Activated naive CD8-positive, alpha-beta T cell treated with anti-CD3 and anti-CD28 coated beads for 36 hours (primary cell): ENCODE results near the gene LRRC34. TPM values are rescaled to one million over a fixed set of nuclear protein-coding genes. Genes with fewer than 3 reads are reported as not detected.
A peak's percentile ranks its signal among the peaks of the same experiment; 100 is the strongest.

ENCODE experiments used
- DNase-seq: peaks from one replicate; pipeline ENCODE4 v3.0.0; 2021
- H3K27ac Mint-ChIP-seq: one replicate; pipeline ENCODE4 v1.8.0; 2022; ENCODE audit warnings: mild to moderate bottlenecking, moderate library complexity, mixed read lengths
- H3K27me3 Mint-ChIP-seq: one replicate; pipeline ENCODE4 v1.8.0; 2022; ENCODE audit warnings: mild to moderate bottlenecking, mixed read lengths
- H3K36me3 Mint-ChIP-seq: one replicate; pipeline ENCODE4 v1.8.0; 2021; ENCODE audit warnings: mild to moderate bottlenecking, mixed read lengths
- H3K4me1 Mint-ChIP-seq: one replicate; pipeline ENCODE4 v1.8.0; 2021; ENCODE audit warnings: mixed read lengths
- H3K4me3 Mint-ChIP-seq: one replicate; pipeline ENCODE4 v1.8.0; 2022; ENCODE audit warnings: mild to moderate bottlenecking, moderate library complexity, mixed read lengths
- H3K9me3 Mint-ChIP-seq: one replicate; pipeline ENCODE4 v1.8.0; 2022; ENCODE audit warnings: mixed read lengths
- total RNA-seq, 2 experiments: library from RNA; stranded (reverse); gene quantifications; one replicate each; pipeline ENCODE4 v1.2.3, GENCODE V29; 2021

The LRRC34 gene
- total RNA-seq, 2 experiments from 2014 or later = 4.0 to 4.4 TPM

DNA sequence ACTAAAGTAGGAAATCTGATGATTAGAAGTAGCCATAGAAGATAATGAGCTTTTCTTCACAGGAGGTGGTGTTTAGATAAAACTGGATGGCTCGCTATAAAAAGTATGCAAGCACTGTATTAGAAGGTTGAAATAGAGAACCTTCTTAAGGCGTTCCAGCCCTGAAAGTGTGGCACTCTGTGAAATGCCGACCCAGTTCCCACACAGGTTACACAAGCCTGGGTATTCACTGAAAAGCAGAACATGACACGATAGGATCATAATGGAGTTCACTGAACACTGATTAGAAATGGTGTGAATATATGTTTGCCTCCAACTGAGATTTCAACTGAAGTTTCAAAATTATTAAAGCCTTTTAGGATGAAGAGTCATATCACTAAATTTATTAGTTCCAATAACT lies 15.0 kb upstream of the LRRC34 start:
- Mint-ChIP-seq H3K36me3 (no peaks in the 10 kb centered on the region), H3K27ac (no peak overlapping the region), H3K9me3 (no peaks in the 10 kb centered on the region), H3K4me3 (no peak overlapping the region), H3K4me1 (peaks cover 9% of the 10 kb centered on the region), H3K27me3 (peaks cover 3% of the 10 kb centered on the region)
- no peak for DNase-seq

DNA sequence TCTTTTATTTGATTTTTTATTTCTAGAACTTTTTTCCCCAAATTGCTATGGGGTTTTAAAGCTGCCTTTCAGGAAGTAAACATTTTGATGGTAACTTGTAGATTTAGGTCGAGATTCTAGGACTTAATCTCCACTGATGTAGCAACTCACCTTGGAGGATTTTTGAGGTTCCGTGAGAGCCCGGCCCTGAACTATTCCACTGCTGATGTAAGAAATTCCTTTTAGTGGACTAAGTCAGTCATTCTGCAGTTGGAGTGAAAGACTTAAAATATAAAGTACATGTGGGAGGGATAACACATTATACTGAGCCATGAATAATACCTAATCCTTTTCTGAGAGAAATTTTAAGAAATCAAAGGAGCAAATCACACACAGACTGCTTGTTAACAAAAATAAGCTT lies 12.6 kb upstream of the LRRC34 start:
- DNase-seq = no peak
- Mint-ChIP-seq H3K4me1 (peaks cover 9% of the 10 kb centered on the region), H3K9me3 (no peaks in the 10 kb centered on the region), H3K4me3 (no peak overlapping the region), H3K27me3 (peaks cover 3% of the 10 kb centered on the region), H3K27ac (no peak overlapping the region), H3K36me3 (no peaks in the 10 kb centered on the region)

DNA sequence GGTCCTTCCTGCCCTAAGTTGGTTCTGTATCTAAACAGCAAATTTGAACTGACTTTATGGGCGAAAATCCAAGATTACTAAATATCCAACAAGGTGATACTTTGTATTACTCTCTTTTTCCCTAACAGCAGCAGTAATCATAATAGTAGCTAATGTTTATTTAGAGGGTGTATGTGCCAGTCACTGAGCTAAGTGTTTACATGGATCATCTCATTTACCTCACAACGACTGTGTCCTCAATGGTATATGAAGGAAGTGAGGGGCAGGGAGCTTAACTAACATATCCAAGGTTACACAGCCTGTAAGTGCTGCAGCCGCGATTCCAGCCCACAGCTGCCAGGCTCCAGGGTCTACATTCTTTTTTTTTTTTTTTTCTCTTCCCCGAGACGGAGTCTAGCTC lies 10.3 kb upstream of the LRRC34 start:
- no peaks in the 10 kb centered on the region for H3K9me3 Mint-ChIP-seq
- H3K27ac Mint-ChIP-seq = no peak overlapping the region
- H3K27me3 Mint-ChIP-seq = peaks cover 3% of the 10 kb centered on the region
- no peak for DNase-seq
- no peak overlapping the region for H3K4me3 Mint-ChIP-seq
- no peaks in the 10 kb centered on the region for H3K36me3 Mint-ChIP-seq
- H3K4me1 Mint-ChIP-seq = no peaks in the 10 kb centered on the region

DNA sequence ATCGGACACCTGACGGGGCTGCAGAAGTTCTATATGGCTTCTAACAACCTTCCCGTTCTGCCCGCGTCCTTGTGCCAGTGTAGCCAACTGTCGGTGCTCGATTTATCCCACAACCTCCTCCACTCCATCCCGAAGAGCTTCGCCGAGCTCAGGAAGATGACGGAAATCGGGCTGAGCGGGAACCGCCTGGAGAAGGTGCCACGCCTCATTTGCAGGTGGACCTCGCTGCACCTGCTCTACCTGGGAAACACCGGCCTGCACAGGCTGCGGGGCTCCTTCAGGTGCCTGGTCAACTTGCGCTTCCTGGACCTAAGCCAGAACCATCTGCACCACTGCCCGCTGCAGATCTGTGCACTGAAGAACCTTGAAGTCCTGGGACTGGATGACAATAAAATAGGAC lies 9.8 kb upstream of the LRRC34 start:
- Mint-ChIP-seq H3K4me1 (no peaks in the 10 kb centered on the region), H3K4me3 (no peak overlapping the region), H3K27me3 (peaks cover 3% of the 10 kb centered on the region), H3K27ac (no peak overlapping the region), H3K36me3 (no peaks in the 10 kb centered on the region), H3K9me3 (no peaks in the 10 kb centered on the region)
- no peak for DNase-seq

DNA sequence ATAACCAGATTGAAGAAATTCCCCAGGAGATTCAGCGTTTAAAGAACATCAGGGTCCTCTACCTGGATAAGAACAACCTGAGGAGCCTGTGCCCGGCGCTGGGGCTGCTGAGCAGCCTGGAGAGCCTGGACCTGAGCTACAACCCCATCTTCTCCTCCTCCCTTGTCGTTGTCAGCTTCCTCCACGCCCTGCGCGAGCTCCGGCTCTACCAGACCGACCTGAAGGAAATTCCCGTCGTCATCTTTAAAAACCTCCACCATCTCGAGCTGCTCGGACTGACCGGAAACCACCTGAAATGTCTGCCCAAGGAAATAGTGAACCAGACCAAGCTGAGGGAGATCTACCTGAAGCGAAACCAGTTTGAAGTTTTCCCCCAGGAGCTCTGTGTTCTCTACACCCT lies 9.4 kb upstream of the LRRC34 start:
- H3K4me1 Mint-ChIP-seq = no peaks in the 10 kb centered on the region
- no peak overlapping the region for H3K27ac Mint-ChIP-seq
- peaks cover 3% of the 10 kb centered on the region for H3K27me3 Mint-ChIP-seq
- H3K36me3 Mint-ChIP-seq = no peaks in the 10 kb centered on the region
- H3K4me3 Mint-ChIP-seq = no peak overlapping the region
- DNase-seq = no peak
- no peaks in the 10 kb centered on the region for H3K9me3 Mint-ChIP-seq

DNA sequence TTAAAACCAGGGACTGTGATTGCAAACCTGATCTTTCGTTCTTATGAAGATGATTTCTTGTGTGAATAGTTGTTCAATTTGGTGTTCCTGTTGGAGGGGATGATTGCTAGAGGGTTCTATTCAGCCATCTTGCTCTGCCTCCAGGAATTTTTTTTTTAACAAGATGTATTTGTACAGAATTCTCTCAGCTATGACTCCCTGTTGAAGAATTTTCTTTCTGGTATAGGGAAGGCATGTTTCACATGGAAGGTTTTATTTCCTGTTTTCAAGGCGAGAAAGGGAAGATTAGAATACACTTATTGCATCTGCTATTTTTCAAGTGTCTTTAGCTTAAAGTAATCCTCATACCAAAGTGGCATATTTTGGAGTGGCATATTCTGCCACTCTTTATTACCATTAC lies 5.6 kb upstream of the LRRC34 start:
- DNase-seq = no peak
- Mint-ChIP-seq H3K4me1 (peaks cover 7% of the 10 kb centered on the region), H3K9me3 (peaks cover 18% of the 10 kb centered on the region), H3K36me3 (peaks cover 4% of the 10 kb centered on the region), H3K27ac (no peak overlapping the region), H3K4me3 (no peak overlapping the region), H3K27me3 (no peaks in the 10 kb centered on the region)

DNA sequence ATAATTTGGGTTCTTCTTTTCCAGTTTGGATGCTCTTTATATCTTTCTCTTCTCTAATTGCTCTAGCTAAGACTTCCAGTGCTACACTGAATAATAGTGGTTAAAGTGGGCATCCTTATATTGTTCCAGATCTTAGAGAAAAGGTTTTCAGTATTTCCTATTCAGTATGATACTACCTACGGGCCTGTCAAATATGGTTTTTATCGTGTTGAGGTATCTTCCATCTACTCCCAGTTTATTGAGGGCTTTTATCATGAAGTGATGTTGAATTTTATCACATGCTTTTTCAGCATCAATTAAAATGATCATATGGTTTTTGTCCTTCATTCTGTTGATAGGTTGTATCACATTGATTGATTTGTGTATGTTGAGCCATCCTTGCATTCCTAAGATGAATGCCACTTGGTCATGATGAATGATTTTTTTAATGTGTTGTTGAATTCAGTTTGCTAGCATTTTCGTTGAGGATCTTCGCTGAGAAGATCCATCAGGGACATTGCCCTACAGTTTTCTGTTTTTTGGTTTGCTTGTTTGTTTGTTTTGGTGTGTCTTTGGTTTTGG lies 3.0 kb upstream of the LRRC34 start:
- no peak for DNase-seq
- H3K9me3 Mint-ChIP-seq = peaks cover 18% of the 10 kb centered on the region
- peaks cover 4% of the 10 kb centered on the region for H3K36me3 Mint-ChIP-seq
- H3K27ac Mint-ChIP-seq = no peak overlapping the region
- H3K4me1 Mint-ChIP-seq = peaks cover 12% of the 10 kb centered on the region
- H3K27me3 Mint-ChIP-seq = no peaks in the 10 kb centered on the region
- H3K4me3 Mint-ChIP-seq = no peak overlapping the region

DNA sequence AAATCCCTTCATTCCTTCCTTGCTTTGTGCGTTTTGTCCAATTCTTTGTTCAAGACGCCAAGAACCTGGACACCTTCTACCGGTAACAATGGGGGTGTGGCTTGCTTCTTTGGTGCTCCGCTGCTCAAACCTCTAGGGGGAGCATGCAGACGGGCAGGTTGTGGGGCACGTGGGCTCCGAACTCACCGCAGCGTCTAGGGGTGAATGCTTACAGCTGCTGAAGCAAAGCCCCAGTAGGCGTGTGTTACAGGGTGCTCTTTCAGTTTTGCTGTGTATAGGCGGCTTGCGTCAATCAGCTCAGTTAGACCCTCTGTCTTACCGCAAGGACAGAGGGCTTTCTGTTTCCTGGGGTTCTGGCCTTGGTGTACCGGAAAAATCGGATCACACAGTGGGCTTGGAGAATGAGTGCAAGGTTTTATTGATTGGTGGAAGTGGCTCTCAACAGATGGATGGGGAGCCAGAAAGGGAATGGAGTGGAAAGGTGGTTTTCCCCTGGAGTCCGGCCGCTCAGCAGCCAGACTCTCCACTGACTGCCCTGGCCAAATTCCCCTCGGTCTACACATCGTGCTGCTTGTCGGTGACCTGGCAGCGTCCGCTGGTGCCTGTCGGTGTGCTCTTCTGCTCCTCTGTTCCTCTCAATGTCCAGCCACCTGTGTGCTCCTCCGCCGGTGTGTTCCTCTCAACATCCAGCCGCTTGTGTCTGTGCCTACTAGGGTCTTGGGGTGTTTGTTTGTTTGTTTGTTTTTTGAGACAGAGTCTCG lies 1.2 kb upstream of the LRRC34 start:
- Mint-ChIP-seq H3K27me3 (no peaks in the 10 kb centered on the region), H3K9me3 (peaks cover 18% of the 10 kb centered on the region), H3K4me1 (peaks cover 17% of the 10 kb centered on the region), H3K27ac (peak overlapping the region; percentile 84), H3K36me3 (peaks cover 4% of the 10 kb centered on the region), H3K4me3 (peak overlapping the region; percentile 84)
- DNase-seq = peak; percentile 82

DNA sequence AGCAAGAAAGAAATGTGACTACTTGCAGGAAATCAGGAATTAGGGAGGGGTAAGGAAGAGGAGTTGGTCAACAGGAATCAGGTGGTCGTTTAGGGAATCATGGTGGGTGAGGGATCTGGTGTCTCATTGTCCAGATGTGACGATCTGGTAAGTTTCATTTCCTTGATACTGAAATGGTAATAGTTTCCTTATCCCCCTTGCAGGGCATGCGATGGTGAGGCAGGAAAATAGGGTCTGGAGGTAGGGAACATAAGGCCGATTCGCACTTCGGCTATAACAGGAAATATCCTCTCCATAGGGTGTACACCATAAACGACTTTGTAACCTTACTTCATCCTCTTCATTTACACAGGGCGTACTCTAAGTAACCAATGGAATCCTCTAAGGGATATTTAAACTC lies 574 bp upstream of the LRRC34 start:
- H3K27ac Mint-ChIP-seq = peak overlapping the region; percentile 84
- H3K36me3 Mint-ChIP-seq = peaks cover 5% of the 10 kb centered on the region
- peaks cover 17% of the 10 kb centered on the region for H3K4me1 Mint-ChIP-seq
- H3K9me3 Mint-ChIP-seq = peaks cover 18% of the 10 kb centered on the region
- peak overlapping the region; percentile 84 for H3K4me3 Mint-ChIP-seq
- H3K27me3 Mint-ChIP-seq = no peaks in the 10 kb centered on the region
- no peak for DNase-seq

DNA sequence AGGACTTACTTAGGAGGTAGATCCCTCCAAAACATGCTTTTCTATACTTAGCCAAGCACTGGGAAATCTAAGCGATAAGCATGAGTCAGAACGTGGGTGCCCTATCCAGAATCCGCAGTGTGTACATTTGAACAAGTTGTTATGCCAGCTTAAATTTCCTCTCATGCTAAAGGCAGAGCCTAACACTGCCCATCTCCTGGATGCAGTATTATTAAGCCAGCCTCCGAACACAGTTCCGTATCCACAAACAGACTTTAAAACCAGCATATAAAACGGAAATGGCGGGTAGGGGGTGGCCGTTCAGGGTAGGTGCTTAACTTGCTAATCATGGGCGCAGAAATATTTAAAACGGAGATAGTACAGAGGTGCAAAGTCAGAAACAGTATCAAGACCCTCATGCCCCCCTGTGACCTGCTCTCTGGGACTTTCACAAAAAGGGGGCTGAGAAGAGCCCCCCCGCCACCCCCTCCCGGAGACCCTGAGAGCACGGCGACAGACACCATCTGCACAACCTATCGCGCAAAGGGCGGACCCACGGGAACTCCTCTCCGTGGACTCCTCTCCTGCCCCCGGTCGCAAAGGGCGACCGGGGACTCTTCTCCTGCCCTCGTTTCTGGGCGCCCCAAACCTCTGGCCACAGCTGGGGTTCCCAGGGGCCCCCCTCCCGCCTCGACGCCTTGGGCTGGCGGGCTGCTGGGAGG lies 923 bp downstream of the LRRC34 start:
- Mint-ChIP-seq H3K27ac (peak overlapping the region; percentile 61), H3K27me3 (no peaks in the 10 kb centered on the region)

DNA sequence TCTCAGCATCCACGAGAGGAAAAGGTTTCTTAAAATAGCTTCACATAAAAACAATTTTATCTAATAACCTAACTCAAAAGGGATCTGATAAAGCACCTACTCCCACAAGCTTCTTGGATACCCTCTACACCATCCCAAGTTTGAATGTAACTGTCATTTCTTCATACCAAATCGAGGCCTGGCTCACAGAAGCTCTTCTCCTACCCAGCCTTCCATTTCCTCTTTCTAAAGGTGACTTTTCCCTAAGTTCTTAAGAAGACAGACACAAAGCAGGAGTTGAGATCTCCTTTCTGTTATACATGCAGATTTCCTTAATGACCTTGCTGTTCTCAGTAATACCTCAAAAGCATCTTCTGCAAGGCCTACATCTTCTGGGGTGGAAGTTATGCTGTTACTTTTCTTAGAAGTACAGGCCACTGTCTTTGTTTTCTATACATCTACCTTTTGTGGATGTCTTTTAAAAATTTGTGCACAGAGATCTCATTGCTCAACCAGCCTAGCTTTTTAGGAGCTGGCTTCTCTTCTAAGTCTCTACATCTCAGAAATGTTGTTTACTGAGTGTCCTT lies 3.4 kb downstream of the LRRC34 start:
- Mint-ChIP-seq H3K27ac (no peak overlapping the region), H3K4me3 (no peak overlapping the region), H3K4me1 (peaks cover 17% of the 10 kb centered on the region), H3K36me3 (peaks cover 4% of the 10 kb centered on the region), H3K9me3 (peaks cover 1% of the 10 kb centered on the region), H3K27me3 (no peaks in the 10 kb centered on the region)
- no peak for DNase-seq

More for the DNA sequence above, 923 bp downstream of the LRRC34 start:
- H3K4me1 Mint-ChIP-seq = peaks cover 17% of the 10 kb centered on the region
- H3K36me3 Mint-ChIP-seq = peaks cover 8% of the 10 kb centered on the region
- peak overlapping the region; percentile 84 for H3K4me3 Mint-ChIP-seq
- H3K9me3 Mint-ChIP-seq = peaks cover 18% of the 10 kb centered on the region
- peak; percentile 2 for DNase-seq

DNA sequence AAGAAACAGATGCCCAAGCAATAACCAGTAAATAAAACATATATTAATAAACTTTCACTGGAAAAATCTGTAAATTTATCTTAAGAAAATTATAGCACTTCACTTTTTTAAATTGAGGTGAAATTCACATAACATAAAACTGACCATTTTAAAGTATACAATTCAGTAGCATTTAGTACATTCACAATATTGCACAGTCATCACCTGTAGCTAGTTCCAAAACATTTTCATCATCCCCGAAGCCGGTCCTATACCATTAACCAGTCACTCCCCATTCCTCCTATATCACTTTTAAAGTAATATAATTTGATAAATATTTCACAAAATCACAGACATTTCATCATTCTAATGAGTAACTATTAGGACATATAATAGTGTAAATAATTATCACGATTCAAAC lies 8.0 kb downstream of the LRRC34 start:
- Mint-ChIP-seq H3K4me3 (no peak overlapping the region), H3K9me3 (no peaks in the 10 kb centered on the region), H3K36me3 (peaks cover 6% of the 10 kb centered on the region), H3K27ac (no peak overlapping the region), H3K4me1 (peaks cover 7% of the 10 kb centered on the region), H3K27me3 (no peaks in the 10 kb centered on the region)
- DNase-seq = no peak

DNA sequence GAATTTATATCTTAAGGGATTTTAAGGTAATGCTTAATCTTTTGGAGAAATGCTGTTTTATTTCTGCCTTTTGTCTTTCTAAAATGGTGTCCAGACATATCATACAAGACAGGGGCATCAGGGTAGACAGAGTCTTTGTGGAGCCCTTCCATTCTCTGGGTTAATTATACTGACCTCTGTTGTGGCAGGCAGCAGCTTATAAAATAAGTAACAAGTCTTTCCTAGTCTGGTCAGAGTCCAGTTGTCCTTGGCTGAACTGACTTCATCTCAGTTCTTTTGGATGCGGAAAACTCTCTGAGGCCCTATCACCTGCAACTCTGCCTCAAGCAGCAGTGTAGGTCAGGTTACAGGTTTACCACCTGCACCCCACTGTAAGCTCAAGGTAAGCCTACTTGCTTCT lies 20.3 kb downstream of the LRRC34 start:
- no peaks in the 10 kb centered on the region for H3K9me3 Mint-ChIP-seq
- peaks cover 15% of the 10 kb centered on the region for H3K4me1 Mint-ChIP-seq
- DNase-seq = no peak
- peaks cover 22% of the 10 kb centered on the region for H3K36me3 Mint-ChIP-seq
- H3K4me3 Mint-ChIP-seq = no peak overlapping the region
- no peak overlapping the region for H3K27ac Mint-ChIP-seq
- H3K27me3 Mint-ChIP-seq = no peaks in the 10 kb centered on the region

DNA sequence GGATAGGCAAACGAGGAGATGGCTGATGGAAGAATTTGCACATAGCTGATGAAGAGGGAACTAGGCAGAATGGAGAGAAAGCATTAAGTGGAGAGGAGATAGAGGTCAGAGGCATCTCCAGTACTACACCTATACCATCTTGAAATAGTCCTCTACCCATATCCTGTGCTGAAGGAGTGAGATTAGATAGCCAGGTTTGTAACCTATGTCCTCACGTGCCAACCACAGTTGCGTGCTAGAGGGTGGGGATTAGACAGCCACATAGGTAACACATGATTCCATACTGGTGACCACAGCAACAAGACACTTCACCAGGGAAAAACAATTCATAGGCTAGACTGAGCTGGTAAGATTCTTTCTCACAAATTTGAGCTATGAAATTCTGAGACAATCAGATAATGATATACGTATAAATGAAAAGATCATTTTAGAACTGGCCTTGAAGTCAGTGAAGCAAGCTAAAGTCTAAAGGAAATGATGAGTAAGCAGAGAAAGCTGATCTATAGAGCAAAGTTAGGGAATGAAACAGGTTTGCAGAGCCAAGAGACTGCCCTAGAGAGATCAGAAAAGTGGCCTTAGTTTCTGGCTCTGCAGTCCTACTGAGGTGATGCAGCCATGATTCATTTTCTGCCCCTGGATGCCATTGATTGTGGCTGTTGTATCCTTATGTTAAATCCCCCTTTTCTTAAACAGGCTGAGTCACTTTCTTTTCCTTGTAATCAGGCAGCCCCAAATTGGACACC lies 21.8 kb downstream of the LRRC34 start:
- H3K9me3 Mint-ChIP-seq = no peaks in the 10 kb centered on the region
- H3K27ac Mint-ChIP-seq = peak overlapping the region; percentile 43
- no peak overlapping the region for H3K4me3 Mint-ChIP-seq
- peaks cover 22% of the 10 kb centered on the region for H3K36me3 Mint-ChIP-seq
- H3K27me3 Mint-ChIP-seq = no peaks in the 10 kb centered on the region
- no peak for DNase-seq
- peaks cover 18% of the 10 kb centered on the region for H3K4me1 Mint-ChIP-seq

DNA sequence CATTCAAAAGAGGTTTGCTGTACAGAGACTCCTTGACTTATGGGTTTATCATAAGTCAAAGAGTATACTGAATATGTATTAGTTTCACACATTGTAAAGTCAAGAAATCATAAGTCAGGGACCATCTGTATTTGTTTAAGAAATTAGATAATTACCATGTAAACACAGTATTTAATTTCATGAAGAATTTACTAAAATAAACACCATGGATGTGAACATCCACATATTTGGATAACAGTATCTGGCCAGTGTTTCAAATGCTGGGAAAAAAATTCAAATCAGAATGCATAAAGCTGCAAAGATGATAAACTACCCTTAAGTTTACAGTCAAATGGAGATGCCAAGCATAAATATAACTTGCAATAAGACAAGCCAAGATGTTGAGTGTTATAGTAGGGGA lies 22.5 kb downstream of the LRRC34 start:
- Mint-ChIP-seq H3K4me3 (no peak overlapping the region), H3K4me1 (peaks cover 15% of the 10 kb centered on the region), H3K27ac (no peak overlapping the region), H3K36me3 (peaks cover 27% of the 10 kb centered on the region), H3K27me3 (no peaks in the 10 kb centered on the region), H3K9me3 (no peaks in the 10 kb centered on the region)
- no peak for DNase-seq
